Mucosa of rectum (tissue), 2 donors: Measurements from ENCODE around the gene HIVEP3.
"Not testable (repeated sequence)": the region's sequence is repeated elsewhere in the genome, so short reads cannot be mapped to it uniquely, and the experiment has no call there.

Experiments
- H3K27ac ChIP-seq, 2 donors: one replicate each; pipeline ENCODE4 v1.7.0; 2013; ENCODE audit warnings: inconsistent platforms in 2 of 2, low read depth in 2 of 2, low read length in 2 of 2
- H3K27me3 ChIP-seq, 2 donors: one replicate each; pipeline ENCODE4 v1.7.0; 2013; ENCODE audit warnings: low read length in 2 of 2; ENCODE audit not compliant: control insufficient read depth in 2 of 2, insufficient read depth in 2 of 2
- H3K36me3 ChIP-seq, 2 donors: one replicate each; pipeline ENCODE4 v1.7.0; 2013; ENCODE audit warnings: low read length in 2 of 2; ENCODE audit not compliant: control insufficient read depth in 2 of 2, insufficient read depth in 2 of 2
- H3K4me1 ChIP-seq, 2 donors: one replicate each; pipeline ENCODE4 v1.7.0; 2013; ENCODE audit warnings: low read length in 2 of 2, mild to moderate bottlenecking in 1 of 2; ENCODE audit not compliant: control insufficient read depth in 2 of 2, insufficient read depth in 2 of 2
- H3K4me3 ChIP-seq, 2 donors: one replicate each; pipeline ENCODE4 v1.7.0; 2013; ENCODE audit warnings: low read length in 2 of 2
- H3K9ac ChIP-seq, 2 donors: one replicate each; pipeline ENCODE4 v1.7.0; 2013; ENCODE audit warnings: low read length in 2 of 2, low read depth in 1 of 2, mild to moderate bottlenecking in 1 of 2
- H3K9me3 ChIP-seq, 2 donors: one replicate each; pipeline ENCODE4 v1.7.0; 2013; ENCODE audit warnings: low read length in 2 of 2; ENCODE audit not compliant: control insufficient read depth in 2 of 2
- donor health status: healthy.
- donor health status: Normal muscosa, but diverticular disease.

HIVEP3 gene

DNA sequence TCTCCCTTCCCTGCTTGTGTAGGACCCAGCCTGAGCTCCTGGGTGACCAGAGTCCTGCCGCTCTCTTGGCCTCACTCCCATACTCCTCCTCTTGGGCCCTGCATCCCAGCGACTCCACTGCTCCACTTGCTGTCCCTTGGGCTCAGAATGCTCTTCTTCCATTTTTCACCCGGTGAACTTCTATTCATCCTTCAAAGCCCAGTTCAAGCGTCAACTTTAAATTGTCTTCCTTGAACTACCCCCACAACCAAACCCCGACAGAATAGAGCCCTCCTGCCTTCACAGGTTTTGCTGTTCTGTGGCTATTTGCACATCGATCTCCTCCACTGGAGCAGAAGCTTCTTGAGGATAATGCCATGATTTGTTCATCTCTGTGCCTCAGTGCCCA lies 218.9 kb downstream of the HIVEP3 start:
- Histone ChIP-seq H3K36me3 (no peaks in the 10 kb centered on the region), H3K4me3 (no peak overlapping the region), H3K27me3 (no peaks in the 10 kb centered on the region), H3K9ac (no peak overlapping the region), H3K9me3 (no peaks in the 10 kb centered on the region), H3K27ac (no peak overlapping the region), H3K4me1 (no peaks in the 10 kb centered on the region)

DNA sequence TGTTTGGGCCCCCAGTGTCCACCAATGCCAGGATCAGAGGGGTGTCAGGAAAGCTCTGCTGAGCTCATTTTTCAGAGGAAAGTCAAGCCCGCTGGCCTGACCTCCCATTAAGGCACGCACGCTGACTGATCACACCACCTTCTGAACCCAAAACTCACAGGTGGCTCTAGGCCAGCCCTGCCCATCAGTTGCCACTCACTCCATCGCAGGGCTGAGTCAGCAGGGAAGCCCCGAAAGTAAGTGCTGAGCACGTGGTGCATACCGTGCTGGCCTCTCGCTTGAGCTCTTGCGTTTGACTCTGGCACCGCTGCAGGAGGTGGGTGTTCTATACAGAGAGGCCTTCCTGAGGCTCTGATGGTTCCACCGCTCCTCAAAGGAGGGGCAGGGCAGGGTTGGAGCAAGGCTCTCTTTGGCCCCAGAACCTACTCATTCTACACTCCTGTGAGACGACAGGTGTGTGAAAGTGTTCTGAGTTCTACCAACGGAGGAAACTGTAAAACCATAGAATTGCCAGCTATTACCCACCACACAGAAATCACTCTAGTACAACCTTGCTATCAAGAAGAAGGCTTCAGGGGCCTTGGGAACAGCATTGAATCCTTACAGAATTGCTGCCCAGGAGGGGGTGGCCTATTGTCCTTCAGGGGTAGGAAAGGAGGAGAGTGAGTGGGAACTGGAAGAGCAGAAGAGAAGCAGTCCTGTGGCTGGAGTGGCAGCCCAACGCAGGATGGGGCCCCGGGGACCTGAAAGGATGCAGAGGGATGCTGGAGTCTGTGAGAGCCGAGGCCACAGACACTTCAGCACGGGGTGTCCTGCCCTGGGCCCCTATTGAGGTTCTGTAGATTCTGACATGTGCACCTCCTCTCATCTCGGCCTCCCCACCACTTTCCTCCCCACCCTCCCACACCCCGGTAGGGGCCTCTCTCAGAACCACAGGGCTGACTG lies 219.5 kb downstream of the HIVEP3 start:
- Histone ChIP-seq H3K27me3 (no peaks in the 10 kb centered on the region), H3K27ac (no peak overlapping the region), H3K36me3 (no peaks in the 10 kb centered on the region), H3K9ac (no peak overlapping the region), H3K4me1 (no peaks in the 10 kb centered on the region), H3K9me3 (no peaks in the 10 kb centered on the region), H3K4me3 (no peak overlapping the region)

DNA sequence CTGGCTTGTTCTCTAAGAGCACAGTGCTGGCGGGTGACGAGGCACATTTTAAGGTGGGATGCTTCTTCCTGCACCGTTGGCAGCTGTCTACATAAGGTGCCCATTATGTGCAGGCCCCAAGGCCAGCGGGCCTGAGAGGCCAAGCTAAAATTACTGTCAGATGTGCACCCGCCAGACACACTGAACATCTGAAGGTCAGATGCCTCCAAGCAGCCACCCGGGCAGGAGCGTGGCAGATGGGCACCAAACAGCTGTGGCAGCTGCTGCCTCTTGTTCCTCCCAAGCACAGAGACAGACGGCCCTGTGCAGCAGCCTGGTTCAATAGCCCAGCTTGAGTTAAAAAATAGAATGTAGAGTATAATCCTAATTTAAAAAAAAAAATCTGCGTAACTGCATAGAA lies 222.3 kb downstream of the HIVEP3 start:
- Histone ChIP-seq H3K27ac (no peak overlapping the region), H3K27me3 (no peaks in the 10 kb centered on the region), H3K9me3 (no peaks in the 10 kb centered on the region), H3K36me3 (no peaks in the 10 kb centered on the region), H3K4me3 (no peak overlapping the region), H3K9ac (no peak overlapping the region), H3K4me1 (no peaks in the 10 kb centered on the region)

DNA sequence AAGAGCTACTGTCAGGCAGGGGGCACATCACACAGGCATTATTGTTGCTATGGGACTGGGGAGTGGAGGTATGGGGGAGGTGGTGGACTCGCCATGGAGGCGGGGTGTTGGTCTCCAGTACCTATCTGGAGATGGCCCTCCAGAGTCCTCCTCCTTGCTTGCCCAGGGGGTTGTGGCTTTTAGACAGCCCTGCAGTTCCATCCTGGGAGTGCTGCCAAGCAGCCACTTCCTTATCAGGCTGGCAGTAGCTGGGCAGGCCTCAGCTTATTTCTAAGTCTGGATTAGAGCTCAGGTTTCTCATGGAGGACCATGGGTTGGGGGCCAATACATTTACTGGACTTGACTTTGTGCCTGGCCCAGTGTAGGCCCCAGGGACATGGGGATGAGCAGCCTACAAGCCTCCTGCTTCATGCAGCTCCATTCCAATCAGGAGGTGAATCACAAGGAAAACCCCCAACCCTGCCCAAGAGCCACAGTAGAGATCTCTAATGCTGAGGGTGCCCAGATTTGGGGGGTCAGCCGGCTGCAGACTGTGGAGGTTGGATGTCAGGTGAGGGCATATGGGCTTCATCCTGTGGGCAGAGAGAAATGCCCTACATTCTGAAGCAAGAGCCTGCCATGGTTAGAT lies 223.5 kb downstream of the HIVEP3 start:
- H3K36me3 ChIP-seq: no peaks in the 10 kb centered on the region
- no peak overlapping the region for H3K4me3 ChIP-seq
- H3K27ac ChIP-seq: no peak overlapping the region
- no peak overlapping the region for H3K9ac ChIP-seq
- no peaks in the 10 kb centered on the region for H3K4me1 ChIP-seq
- no peaks in the 10 kb centered on the region for H3K9me3 ChIP-seq
- no peaks in the 10 kb centered on the region for H3K27me3 ChIP-seq

DNA sequence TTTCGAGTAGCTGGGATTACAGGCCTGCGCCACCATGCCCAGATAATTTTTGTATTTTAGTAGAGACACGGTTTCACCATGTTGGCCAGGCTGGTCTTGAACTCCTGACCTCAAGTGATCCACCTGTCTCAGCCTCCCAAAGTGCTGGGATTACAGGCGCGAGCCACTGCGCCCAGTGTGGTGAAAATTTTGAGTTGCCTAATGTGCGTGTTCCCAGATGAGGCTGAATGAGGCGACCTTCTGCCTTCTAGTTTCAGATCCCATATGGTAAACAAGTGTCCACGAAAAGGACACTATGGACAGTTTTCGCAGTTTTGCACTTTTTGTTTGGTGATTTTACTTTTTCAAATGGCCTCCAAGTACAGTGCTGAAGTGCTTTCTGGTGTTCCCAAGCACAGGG lies 226.8 kb downstream of the HIVEP3 start:
- not testable (repeated sequence) for H3K9me3 ChIP-seq, H3K4me3 ChIP-seq, H3K27ac ChIP-seq, H3K9ac ChIP-seq, H3K27me3 ChIP-seq, H3K4me1 ChIP-seq, H3K36me3 ChIP-seq

DNA sequence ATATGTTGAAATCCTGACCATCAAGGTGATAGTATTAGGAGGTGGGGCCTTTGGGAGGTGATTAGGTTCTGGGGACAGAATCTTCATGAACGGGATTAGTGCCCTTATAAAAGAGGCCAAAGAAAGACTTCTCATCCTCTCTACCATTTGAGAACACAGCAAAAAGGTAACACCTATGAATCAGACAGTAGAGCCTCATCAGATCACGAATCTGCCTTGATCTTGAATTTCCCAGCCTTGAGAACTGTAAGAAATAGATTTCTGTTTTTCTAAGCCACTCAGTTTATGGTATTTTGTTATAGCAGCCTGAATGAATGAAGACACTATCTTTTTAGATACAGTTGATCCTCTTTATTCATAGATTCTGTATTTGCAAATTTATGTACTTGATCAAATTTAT lies 227.3 kb downstream of the HIVEP3 start:
- Histone ChIP-seq H3K27ac (no peak overlapping the region), H3K9me3 (no peaks in the 10 kb centered on the region), H3K9ac (no peak overlapping the region), H3K4me3 (no peak overlapping the region), H3K36me3 (no peaks in the 10 kb centered on the region), H3K27me3 (no peaks in the 10 kb centered on the region), H3K4me1 (no peaks in the 10 kb centered on the region)

DNA sequence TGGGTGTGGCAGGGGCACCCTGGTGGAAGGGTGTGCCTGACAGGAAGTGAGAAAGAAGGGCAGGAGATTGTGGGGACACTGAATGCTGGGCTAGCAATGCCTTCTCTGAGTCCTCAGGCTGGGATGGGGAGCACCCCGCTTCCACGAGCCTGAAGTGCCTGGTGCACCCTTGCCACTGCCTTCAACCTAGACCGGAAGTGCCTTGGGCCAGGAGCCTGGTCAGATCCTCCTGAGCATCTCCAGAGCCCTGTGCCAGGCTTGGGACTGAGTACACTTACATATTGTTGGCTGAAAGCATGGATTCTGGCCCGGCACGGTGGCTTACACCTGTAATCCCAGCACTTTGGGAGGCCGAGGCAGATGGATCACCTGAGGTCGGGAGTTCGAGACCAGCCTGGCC lies 228.4 kb downstream of the HIVEP3 start:
- no peak overlapping the region for H3K9ac ChIP-seq
- H3K4me1 ChIP-seq: no peaks in the 10 kb centered on the region
- no peak overlapping the region for H3K4me3 ChIP-seq
- no peaks in the 10 kb centered on the region for H3K36me3 ChIP-seq
- no peaks in the 10 kb centered on the region for H3K27me3 ChIP-seq
- H3K9me3 ChIP-seq: no peaks in the 10 kb centered on the region
- H3K27ac ChIP-seq: no peak overlapping the region

DNA sequence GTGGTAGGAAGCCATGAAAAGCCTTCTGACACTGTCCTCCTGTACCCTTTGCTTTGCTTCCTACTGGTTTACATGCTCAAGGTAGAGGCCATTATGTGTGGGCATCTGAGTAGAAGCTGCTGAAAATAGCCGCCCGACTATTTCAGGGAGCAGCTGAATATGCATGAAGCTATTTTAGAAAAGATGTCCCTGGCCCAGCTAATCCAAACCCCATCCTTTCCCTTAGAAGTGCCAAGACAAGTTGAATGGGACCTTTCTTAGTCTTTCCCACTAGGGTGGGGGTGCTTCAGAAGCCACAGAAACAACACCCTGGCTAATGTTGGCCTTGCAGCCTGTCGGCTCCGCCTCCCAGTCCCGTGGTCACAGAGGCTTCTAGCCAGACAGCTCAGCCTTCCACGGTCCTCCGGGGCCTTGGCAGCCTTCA lies 229.2 kb downstream of the HIVEP3 start:
- Histone ChIP-seq H3K4me1 (no peaks in the 10 kb centered on the region), H3K27ac (no peak overlapping the region), H3K36me3 (no peaks in the 10 kb centered on the region), H3K9ac (no peak overlapping the region), H3K4me3 (no peak overlapping the region), H3K27me3 (no peaks in the 10 kb centered on the region), H3K9me3 (no peaks in the 10 kb centered on the region)

DNA sequence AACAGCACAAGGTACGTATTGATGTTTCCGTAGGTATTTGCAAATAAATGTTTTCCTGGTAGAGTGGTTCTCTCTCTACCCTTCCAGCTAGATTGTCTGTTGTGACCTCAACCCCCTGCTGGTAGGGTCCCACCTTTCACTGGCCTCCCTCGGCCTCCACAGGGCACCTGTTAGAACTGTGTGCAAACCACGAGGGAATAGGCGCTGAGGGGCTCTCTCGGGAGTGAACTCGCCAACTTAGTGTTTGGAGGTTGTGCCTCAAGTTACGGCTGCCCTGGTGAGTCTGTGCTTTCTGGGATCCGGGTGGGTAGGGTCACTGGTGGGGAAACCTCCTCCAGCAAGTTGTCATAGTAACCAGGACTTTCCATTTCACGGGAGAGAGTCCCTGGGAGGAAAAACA lies 229.6 kb downstream of the HIVEP3 start:
- no peaks in the 10 kb centered on the region for H3K4me1 ChIP-seq
- H3K27ac ChIP-seq: no peak overlapping the region
- H3K9me3 ChIP-seq: no peaks in the 10 kb centered on the region
- H3K27me3 ChIP-seq: no peaks in the 10 kb centered on the region
- no peak overlapping the region for H3K4me3 ChIP-seq
- no peak overlapping the region for H3K9ac ChIP-seq
- no peaks in the 10 kb centered on the region for H3K36me3 ChIP-seq

DNA sequence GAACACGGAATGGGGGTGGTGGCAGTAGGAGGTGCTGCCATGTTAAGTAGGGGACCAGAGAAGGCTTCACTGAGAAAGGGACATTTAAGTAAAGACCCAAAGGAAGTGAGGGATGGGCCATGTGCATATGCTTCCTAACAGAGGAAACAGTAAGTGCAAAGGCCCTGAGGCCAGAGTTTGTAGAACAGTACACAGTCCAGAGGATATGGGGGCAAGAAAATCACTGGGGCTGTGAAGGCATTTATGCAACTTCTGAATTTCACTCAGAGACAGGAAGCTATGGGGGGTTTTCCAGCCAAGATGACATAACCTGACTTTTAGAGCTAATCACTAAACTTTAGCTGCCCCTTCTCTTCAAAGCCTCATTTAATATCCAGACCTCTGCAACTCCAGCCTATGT lies 231.7 kb downstream of the HIVEP3 start:
- Histone ChIP-seq H3K27me3 (no peaks in the 10 kb centered on the region), H3K4me3 (no peak overlapping the region), H3K4me1 (peaks cover 5 to 6% of the 10 kb centered on the region in 2 donors), H3K9me3 (no peaks in the 10 kb centered on the region), H3K9ac (no peak overlapping the region), H3K27ac (no peak overlapping the region), H3K36me3 (no peaks in the 10 kb centered on the region)
